HG03066 (cell line): Measurements from ENCODE around the gene MARCHF2.

Experiments used
- ATAC-seq: cut with Tn5 transposase; IDR thresholded peaks from one replicate; pipeline ENCODE4 v1.9.1; 2021; ENCODE audit warnings: low read depth; ENCODE audit not compliant: unreplicated experiment

The MARCHF2 gene

DNA sequence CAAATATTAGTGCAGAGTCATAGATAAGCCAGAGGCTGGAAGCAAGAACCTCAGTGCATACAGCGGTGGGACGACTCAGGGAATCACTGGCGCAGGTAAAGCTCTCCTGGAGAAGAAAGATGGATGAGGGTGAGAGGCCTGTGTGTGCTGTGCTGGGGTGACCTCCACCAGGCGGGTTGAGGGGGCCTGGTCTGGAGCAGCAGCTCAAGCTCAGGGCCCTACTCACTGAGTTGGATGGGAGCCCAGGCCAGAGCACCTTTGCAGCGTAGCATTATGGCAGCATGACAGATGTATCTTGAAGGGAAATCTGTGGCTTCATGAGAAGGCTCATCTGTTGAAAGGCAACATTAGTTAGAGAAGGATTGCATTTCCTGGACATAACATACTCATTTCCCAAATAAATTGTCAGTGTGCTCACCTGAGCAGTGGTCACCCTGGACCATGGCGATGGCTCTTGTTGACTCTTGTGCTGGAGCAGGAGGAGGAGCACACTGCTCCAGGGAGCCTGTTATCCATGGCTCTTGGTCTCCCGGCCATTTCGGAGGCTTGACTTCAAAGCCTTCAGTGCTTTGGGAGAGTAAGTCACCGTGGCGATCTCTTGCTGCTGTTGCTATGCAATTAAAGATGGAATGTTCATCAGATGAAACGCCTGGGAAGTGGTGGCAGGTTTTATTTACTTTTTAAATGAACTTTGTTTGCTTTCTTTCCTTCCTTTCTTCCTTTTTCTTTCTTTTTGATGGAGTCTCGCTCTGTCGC, 56.7 kb downstream of the MARCHF2 start:
- no peak for ATAC-seq

DNA sequence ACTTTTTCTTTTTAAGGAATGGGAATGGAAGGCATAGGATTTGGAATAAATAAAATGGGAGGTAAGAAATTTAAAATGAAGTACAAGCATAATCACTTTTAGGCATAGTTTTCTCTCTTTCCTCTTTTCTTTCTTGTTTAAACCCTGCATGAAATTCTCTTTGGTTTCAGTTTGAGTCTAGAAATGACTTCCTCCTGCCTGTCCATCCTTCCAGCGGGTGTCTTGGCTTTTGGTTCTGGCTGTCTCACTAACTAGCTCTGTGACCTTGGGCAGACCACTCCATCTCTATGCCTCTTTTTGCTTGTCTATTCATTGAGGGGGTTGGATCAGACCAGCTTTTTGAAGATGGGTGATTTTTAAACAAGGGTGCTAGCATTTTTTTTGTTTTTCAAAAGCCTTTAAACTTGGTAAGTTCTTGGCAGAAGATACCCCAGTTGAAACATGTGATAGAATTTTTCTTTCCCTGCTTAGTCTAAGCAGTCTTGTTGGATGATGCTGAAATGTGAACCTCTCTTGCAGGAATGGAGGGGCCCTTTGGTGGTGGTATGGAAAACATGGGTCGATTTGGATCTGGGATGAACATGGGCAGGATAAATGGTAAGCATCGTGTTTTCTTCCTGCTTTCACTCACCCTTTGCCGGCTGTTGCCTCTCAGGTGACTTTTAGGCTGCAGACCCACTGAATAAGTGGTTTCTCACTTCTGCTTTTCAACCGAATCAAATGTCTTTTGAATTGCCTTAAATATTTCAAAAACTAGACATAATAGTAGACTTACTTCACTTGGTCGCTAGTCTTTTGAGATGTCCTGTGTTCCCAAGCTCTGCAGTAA, 60.8 kb downstream of the MARCHF2 start:
- no peak for ATAC-seq

DNA sequence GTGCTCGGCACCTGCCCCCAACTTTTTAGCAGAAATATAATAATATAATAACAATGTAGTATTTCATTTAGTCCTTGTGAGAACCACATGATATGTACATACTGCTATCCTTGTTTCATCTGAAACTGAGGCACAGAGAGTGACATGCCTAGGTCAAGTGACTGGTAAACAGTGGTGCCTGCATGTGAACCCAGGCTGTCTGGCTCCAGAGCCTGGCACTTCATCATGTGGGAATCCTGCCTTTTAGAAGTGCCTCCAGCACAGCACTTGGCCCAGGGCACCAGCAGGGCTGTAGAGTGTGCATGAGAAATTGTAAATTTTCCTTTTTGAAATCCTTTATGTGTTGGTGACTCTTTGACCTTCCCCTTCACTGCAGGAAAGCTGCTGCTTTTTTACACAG, 61.9 kb downstream of the MARCHF2 start:
- ATAC-seq, result no peak

DNA sequence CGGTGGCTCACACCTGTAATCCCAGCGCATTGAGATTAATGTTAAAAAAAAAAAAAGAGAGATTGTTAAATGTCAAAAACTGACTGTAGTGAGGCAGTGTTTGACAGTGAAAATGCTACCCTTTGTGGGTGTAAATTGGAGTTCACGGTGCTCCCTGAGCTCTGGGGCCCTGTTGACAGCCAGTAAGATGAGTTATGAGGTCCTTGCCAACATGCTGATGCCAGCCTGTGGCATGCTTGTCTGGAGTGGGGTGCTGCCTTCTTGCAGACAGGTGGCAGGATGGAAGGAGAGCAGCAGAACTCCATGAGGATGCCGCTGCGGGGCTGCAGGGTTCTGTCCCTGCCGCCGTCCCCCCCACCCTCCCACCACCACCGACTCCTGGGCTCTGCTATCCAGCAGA, 63.4 kb downstream of the MARCHF2 start:
- no peak for ATAC-seq

DNA sequence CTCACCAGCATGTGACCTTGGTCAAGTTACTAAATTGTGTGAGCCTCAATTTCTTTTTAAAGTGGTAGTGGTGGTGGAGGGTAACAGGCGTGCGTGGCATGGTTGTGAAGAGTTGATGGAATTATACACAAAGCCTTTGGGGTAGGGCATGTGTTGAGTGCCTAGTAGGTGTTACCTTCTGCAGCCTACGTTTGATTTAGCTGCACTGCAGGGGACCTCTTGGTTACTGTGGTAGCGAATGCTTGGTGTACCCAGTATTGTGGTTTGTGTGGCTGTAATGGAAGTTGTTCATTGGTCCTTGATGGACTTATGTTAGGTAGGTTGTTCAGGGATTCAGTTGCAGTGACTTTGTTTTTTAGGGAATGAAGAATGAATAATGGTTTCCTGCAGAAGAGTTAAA, 64.8 kb downstream of the MARCHF2 start:
- no peak for ATAC-seq

DNA sequence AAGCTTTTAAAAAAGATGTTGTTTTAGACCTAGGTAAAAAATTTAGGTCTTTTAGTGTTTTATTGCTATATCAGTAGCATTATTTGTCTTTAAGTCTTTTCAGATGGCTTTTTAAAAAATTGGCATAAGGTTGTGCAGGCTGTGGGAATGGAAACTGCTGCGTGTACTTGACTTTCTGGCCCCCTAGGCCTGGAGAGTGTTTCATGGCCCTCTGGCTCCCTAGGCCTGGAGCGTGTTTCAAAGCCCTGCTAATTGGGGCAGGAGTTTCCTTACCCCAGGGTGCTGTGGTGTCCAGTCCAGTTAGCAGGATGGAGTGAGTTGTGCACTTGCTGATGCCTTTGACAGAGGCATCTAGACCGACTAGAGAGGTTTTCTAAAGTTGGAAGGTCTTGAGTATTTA, 65.5 kb downstream of the MARCHF2 start:
- no peak for ATAC-seq

DNA sequence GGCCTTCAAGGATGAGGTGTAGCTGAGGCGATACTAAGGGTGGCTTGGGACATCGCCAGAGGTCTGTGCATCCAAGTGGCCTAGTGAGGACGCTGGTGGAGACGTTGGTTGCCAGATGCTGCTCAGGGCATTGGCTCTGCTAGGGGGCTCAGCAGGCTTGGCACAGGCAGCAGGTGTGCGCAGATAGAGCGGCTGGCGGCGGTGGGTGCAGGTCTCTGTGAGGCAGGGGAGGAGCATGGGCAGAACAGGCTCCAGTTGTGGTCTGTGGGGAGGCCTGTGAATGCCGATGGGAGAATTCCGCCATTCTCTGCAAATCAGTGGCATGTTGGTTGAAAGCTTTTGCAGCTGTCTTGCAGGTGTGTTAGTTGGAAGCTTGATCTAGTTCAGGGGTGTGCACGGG, 68.1 kb downstream of the MARCHF2 start:
- ATAC-seq, result no peak

DNA sequence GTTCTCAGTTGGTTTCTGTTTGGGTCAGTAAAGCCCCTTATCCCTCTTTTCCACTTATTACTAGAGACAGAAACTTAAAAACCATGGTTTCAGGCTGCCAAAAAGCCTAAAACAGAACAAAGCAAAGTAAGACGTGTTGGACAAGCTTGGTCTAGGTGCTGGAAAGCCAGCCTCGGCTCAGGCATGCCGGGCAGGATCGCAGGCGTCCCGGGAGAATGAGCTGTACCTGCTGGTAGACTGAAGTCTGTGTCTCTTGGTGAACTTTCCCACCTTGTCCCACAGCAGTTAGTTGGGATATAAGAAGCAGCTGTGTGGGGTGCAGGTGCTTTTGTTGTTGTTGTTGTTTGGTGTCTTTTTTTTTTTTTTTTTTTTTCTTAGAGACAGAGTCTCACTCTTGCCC, 68.5 kb downstream of the MARCHF2 start:
- ATAC-seq, result no peak

DNA sequence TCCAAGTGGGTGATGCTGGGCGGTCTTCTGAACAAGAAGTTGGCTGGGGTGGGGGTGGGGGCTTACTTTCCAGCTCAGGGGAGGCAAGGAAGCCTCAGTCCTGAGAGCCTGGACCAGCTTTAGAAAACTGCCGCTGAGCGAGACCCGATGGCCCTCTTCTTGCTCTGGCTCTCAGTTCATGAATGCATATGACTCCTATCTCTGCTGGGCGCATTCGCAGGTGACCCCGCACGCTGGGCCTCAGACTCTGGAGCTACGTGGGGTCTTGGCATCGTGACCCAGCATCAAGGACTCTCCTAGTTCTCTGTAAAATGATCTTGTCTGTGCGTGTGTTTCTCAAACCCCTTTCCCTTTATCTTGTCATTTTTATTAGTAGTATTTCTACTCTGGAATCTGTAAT, 69.6 kb downstream of the MARCHF2 start:
- ATAC-seq, result no peak

DNA sequence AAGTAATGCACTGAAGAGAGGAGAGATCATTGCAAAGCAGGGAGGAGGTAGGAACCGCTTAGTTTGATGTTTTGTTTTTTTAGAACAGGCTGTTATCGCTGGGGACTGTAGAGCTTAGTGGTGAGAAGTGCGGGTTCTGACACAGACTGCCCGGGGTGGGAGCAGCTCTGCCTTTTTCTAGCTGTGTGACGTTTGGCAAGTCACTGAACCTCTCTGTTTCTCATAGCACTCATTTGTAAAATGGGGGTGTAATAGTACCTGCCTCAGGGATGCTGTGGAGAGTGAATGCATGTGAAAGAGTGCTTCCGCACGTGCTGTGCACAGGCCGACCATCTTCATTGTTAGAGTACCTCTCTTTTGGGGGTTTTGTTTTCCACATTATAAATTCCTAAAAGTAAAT, 70.1 kb downstream of the MARCHF2 start:
- no peak for ATAC-seq

DNA sequence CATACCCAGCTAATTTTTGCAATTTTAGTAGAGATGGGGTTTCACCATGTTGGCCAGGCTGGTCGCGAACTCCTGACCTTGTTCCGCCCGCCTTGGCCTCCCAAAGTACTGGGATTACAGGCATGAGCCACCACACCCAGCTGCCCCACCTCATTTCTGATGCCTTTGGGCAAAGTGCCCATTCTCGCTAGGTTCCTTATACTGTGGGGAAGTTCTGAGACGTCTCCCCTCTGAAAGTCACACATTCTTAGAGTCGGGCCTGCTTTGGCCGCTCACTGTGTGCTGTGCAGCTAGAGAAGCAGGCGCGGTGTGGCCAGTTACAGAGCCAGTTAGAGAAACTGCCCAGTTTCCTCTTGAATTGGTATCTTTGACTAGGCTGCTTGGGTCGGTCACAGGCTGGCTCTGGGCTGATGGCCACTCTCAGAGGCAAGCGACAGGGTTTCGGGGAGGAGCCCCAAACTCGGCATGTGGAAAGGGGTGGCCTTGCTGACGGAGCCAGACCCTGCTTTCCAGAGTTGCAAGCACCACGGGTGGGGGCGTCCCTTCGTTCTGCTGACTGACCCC, 71.3 kb downstream of the MARCHF2 start:
- ATAC-seq, result no peak

DNA sequence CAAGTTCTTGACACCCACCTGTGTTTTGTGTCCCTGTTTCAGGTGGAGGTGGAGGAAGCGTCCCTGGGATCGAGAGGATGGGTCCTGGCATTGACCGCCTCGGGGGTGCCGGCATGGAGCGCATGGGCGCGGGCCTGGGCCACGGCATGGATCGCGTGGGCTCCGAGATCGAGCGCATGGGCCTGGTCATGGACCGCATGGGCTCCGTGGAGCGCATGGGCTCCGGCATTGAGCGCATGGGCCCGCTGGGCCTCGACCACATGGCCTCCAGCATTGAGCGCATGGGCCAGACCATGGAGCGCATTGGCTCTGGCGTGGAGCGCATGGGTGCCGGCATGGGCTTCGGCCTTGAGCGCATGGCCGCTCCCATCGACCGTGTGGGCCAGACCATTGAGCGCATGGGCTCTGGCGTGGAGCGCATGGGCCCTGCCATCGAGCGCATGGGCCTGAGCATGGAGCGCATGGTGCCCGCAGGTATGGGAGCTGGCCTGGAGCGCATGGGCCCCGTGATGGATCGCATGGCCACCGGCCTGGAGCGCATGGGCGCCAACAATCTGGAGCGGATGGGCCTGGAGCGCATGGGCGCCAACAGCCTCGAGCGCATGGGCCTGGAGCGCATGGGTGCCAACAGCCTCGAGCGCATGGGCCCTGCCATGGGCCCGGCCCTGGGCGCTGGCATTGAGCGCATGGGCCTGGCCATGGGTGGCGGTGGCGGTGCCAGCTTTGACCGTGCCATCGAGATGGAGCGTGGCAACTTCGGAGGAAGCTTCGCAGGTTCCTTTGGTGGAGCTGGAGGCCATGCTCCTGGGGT, 72.7 kb downstream of the MARCHF2 start:
- no peak for ATAC-seq

DNA sequence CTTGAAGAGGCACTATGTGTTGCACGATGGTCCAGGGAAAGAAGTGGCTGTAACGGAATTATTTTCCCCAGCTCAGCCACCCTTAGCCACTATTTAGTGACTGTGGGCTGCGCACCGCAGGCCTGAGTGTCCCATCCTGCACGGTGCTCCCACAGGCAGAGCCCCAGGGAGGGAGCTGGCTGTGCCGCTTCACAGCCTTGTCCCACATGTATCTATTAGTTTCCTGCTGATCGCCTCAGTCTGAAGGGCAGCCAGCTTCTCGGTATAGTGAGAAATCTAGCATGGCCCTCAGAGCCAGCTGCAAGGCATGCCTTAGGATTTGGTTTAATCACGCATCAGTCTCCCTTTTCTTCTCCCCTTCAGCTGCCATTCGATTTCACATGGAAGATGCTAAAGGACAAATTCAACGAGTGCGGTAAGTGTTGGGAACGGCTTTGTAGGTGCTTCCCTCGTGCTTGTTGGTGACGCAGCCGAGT, 73.6 kb downstream of the MARCHF2 start:
- ATAC-seq, result no peak

DNA sequence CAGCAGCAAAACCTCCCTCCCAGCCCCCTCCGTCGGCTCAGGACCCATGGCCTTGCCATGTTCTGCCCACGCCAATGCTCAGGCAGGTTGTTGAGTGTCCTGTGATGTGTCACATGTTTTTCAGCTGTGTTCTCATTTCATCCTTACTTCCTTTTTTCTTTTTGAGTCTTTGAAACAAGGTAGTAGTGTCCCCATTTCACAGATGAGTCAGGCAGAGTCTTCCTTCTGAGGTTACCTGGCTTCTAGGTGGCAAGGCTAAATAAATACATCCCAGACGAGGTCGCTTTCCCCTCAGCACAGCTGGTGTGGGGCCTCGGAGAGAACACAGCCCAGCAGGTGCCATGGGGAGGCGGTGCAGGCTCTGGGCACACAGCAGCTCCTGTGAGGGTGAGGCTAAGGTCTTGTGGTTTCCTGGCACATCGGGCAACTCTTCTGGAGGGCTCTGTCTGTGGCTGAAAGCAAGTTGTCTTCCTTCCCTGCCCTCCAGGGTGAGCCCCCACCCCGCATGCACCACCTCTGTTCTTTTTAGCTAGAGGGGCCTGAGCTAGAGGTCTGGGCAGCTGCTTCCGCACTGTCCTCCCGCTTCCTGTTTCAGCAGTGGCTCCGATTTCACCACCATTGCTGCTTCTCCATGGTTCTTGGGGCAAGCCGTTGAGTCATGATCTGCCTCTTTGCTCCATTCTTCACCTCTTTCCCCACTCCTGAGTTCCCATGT, 74.2 kb downstream of the MARCHF2 start:
- no peak for ATAC-seq

DNA sequence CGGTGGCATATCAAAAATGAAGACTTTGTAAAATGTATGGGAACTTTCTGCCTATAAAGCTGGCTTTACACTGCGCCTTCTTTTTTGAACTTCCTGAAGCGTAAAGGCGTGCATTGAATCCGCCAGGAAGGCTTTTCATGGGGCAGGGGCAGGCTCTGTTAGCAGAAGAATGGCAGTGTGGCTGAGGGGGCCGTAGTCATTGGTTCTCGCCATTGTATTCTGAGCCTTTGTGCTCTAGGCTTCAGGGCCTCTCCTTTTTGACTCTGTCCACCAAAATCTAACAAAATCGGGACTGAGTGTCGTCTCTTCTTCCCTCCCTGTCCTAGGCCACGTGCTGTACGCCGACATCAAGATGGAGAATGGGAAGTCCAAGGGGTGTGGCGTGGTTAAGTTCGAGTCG, 75.3 kb downstream of the MARCHF2 start:
- ATAC-seq, result no peak
